SK-N-SH (cell line): ENCODE data around the gene TMEM169. TPM values are rescaled to one million over a fixed set of nuclear protein-coding genes. Genes with fewer than 3 reads are reported as not detected.

Experiments
- CTCF ChIA-PET: fragments of 300-600, 350-600 bp; formaldehyde crosslinking; extraction: SDS; loops from one replicate; lab custom pipeline; 2021; lab: Yijun Ruan, JAX
- POLR2A ChIA-PET: fragments of 350-600 bp; sonication (Branson Sonifier 250); formaldehyde crosslinking; extraction: SDS; loops from one replicate; lab custom pipeline; 2020; ENCODE audit warnings: antibody characterized with exemption, inconsistent platforms; lab: Yijun Ruan, JAX
- DNase-seq: peaks from one replicate; pipeline ENCODE4 v3.0.0; 2012
- H2AFZ ChIP-seq: fragments of 200-600 bp; sonication (generic); 2 replicates; pipeline ENCODE4 v1.8.1; 2016; ENCODE audit warnings: antibody characterized with exemption, mild to moderate bottlenecking, low read depth
- H3F3A ChIP-seq: fragments of 200-600 bp; sonication (generic); replicated peaks from 2 replicates; pipeline ENCODE3; 2016; ENCODE audit warnings: antibody characterized with exemption, mild to moderate bottlenecking; ENCODE audit not compliant: insufficient read depth
- H3K27ac ChIP-seq, 2 experiments: fragments of 200-500 bp in 1 of 2; fragments of 200-600 bp in 1 of 2; sonication (Bioruptor generic) in 1 of 2; sonication (generic), shearing (Covaris generic) in 1 of 2; 2 replicates each; pipeline versions ENCODE4 v1.5.1 to v1.6.1; 2014 to 2016; ENCODE audit warnings: low read depth in 2 of 2, inconsistent platforms in 1 of 2, low read length in 1 of 2, mild to moderate bottlenecking in 1 of 2, mixed read lengths in 1 of 2
- H3K27me3 ChIP-seq: fragments of 200-600 bp; sonication (generic), shearing (Covaris generic); 2 replicates; pipeline ENCODE4 v1.6.1; 2016; ENCODE audit warnings: mixed run types; ENCODE audit not compliant: insufficient read depth
- H3K36me3 ChIP-seq, 2 experiments: fragments of 200-500 bp in 1 of 2; fragments of 200-600 bp in 1 of 2; sonication (Bioruptor generic) in 1 of 2; sonication (generic) in 1 of 2; replicated peaks in 1 of 2; 2 replicates each; pipeline versions ENCODE3 to v1.5.1; 2014 to 2016; ENCODE audit warnings: low read length in 1 of 2, mild to moderate bottlenecking in 1 of 2; ENCODE audit not compliant: insufficient read depth in 2 of 2, control insufficient read depth in 1 of 2
- H3K4me1 ChIP-seq, 2 experiments: fragments of 200-500 bp in 1 of 2; fragments of 200-600 bp in 1 of 2; sonication (Bioruptor generic) in 1 of 2; sonication (generic), shearing (Covaris generic) in 1 of 2; 2 replicates each; pipeline versions ENCODE4 v1.5.1 to v1.6.1; 2014 to 2016; ENCODE audit warnings: low read depth in 1 of 2, low read length in 1 of 2, mixed run types in 1 of 2; ENCODE audit not compliant: insufficient read depth in 2 of 2, control insufficient read depth in 1 of 2
- H3K4me2 ChIP-seq: fragments of 200-600 bp; sonication (generic), shearing (Covaris generic); 2 replicates; pipeline ENCODE4 v1.6.1; 2017; ENCODE audit warnings: mixed run types
- H3K4me3 ChIP-seq, 2 experiments: fragments of 200-500 bp in 1 of 2; fragments of 200-600 bp in 1 of 2; sonication (Bioruptor generic) in 1 of 2; sonication (generic), shearing (Covaris generic) in 1 of 2; 2 replicates each; pipeline versions ENCODE4 v1.5.1 to v1.8.1; 2014 to 2016; ENCODE audit warnings: low read depth in 2 of 2, inconsistent platforms in 1 of 2, low read length in 1 of 2, mild to moderate bottlenecking in 1 of 2, mixed read lengths in 1 of 2, moderate library complexity in 1 of 2
- H3K79me2 ChIP-seq: fragments of 200-600 bp; sonication (generic); 2 replicates; pipeline ENCODE4 v1.8.1; 2017; ENCODE audit warnings: mild to moderate bottlenecking; ENCODE audit not compliant: insufficient read depth
- H3K9ac ChIP-seq: fragments of 200-600 bp; sonication (generic); 2 replicates; pipeline ENCODE4 v1.6.1; 2017; ENCODE audit warnings: mixed run types
- H3K9me2 ChIP-seq: fragments of 200-600 bp; sonication (generic); 2 replicates; pipeline ENCODE4 v1.6.1; 2017; ENCODE audit warnings: mixed run types
- H3K9me3 ChIP-seq: fragments of 200-600 bp; sonication (generic); 2 replicates; pipeline ENCODE4 v1.6.1; 2017; ENCODE audit warnings: mixed run types, mild to moderate bottlenecking, moderate library complexity
- H4K20me1 ChIP-seq: fragments of 200-600 bp; sonication (generic); 2 replicates; pipeline ENCODE4 v1.6.1; 2017; ENCODE audit warnings: mild to moderate bottlenecking, mixed run types; ENCODE audit not compliant: insufficient read depth
- CHD2 ChIP-seq: fragments of 150-350 bp; IDR thresholded peaks from 2 replicates; pipeline ENCODE4 v1.6.1; 2018; ENCODE audit warnings: low read length; ENCODE audit not compliant: partially characterized antibody
- CTCF ChIP-seq: fragments of 200-600 bp; sonication (generic); IDR thresholded peaks from 2 replicates; pipeline ENCODE4 v1.6.1; 2017; ENCODE audit warnings: antibody characterized with exemption, mild to moderate bottlenecking, moderate library complexity
- EP300 ChIP-seq, 2 experiments: IDR thresholded peaks; 2 replicates each; pipeline versions ENCODE4 v1.4.0 to v1.6.1; 2012; ENCODE audit warnings: borderline replicate concordance in 1 of 2, low read depth in 1 of 2, low read length in 1 of 2
- FOSL2 ChIP-seq: IDR thresholded peaks from 2 replicates; pipeline ENCODE4 v1.4.0; 2012; ENCODE audit warnings: low read depth, mild to moderate bottlenecking, moderate library complexity, borderline replicate concordance
- GABPA ChIP-seq: IDR thresholded peaks from 2 replicates; pipeline ENCODE4 v1.4.0; 2012; ENCODE audit warnings: low read depth, mild to moderate bottlenecking
- JUND ChIP-seq: IDR thresholded peaks from 2 replicates; pipeline ENCODE4 v1.4.0; 2012
- MEF2A ChIP-seq: IDR thresholded peaks from 2 replicates; pipeline ENCODE4 v1.4.0; 2012; ENCODE audit warnings: low read depth, borderline replicate concordance
- NFIC ChIP-seq: IDR thresholded peaks from 2 replicates; pipeline ENCODE4 v1.4.0; 2012; ENCODE audit warnings: borderline replicate concordance
- PBX3 ChIP-seq: IDR thresholded peaks from 2 replicates; pipeline ENCODE4; 2012
- SMC3 ChIP-seq: IDR thresholded peaks from 2 replicates; pipeline ENCODE4 v1.6.1; 2012; ENCODE audit warnings: low read depth, low read length, improper control_type of control experiment
- TCF12 ChIP-seq: IDR thresholded peaks from 2 replicates; pipeline ENCODE4 v1.4.0; 2012
- USF1 ChIP-seq: IDR thresholded peaks from 2 replicates; pipeline ENCODE4 v1.4.0; 2012; ENCODE audit warnings: low read depth, borderline replicate concordance
- USF2 ChIP-seq: fragments of 150-350 bp; IDR thresholded peaks from 2 replicates; pipeline ENCODE4 v1.6.1; 2017; ENCODE audit warnings: antibody characterized with exemption, low read length, low read depth, borderline replicate concordance
- WGBS: methylation state at CpG from one replicate; pipeline ENCODE4 v1.1.6; 2017; ENCODE audit warnings: low lambda C conversion rate; 5-methylcytosine and 5-hydroxymethylcytosine counted together
- polyA plus RNA-seq, 3 experiments: library from polyadenylated mRNA; depleted of rRNA; stranded (reverse); fragments of >200 nt; gene quantifications; 2 replicates each; pipeline ENCODE4 v1.2.3, GENCODE V29; 2012

TMEM169 gene
- polyA plus RNA-seq, 1 of the 3 experiments (the other 2 are of a cell fraction), result 0.30 TPM

GRCh38 chr2:216081487-216082116 is at the start of gene TMEM169, which contains the start of gene PECR (continued):
- TF ChIP-seq EP300 (IDR thresholded peaks at IDR 0.05; ENCODE audit: borderline replicate concordance in 1 of 2, low read depth in 1 of 2, low read length in 1 of 2) (no peak; a peak in 1 of 4 replicates), CTCF (no peak), JUND (no peak), USF2 (peak; percentile 60; the same call in 1 of the 2 replicates), GABPA (no peak), NFIC (no peak), CHD2 (peak; percentile 31), MEF2A (no peak), SMC3 (no peak)

- Histone ChIP-seq H3K4me3 (0 out of 4 replicates have a peak overlapping the region, but pooled peaks of 1 of the 2 experiments have one; percentile 3), H3K4me2 (peak overlapping the region; percentile 38; the same call in 1 of the 2 replicates), H3K9me3 (no peaks in the 10 kb centered on the region), H3K27ac (peak overlapping the region in 1 of 2 experiments; percentile 84; a peak in 2 of 4 replicates), H3K79me2 (no peaks in the 10 kb centered on the region), H3K9ac (no peak overlapping the region; the same call in 1 of the 2 replicates), H3K36me3 (peaks cover 4 to 5% of the 10 kb centered on the region in 2 experiments), H2AFZ (no peak overlapping the region), H3F3A (peaks cover 13% of the 10 kb centered on the region), H3K27me3 (no peaks in the 10 kb centered on the region), H3K4me1 (peaks cover 2 to 5% of the 10 kb centered on the region in 2 experiments; a peak in 1 of 4 replicates), H4K20me1 (no peaks in the 10 kb centered on the region), H3K9me2 (no peaks in the 10 kb centered on the region)
- CTCF ChIA-PET, result interaction anchor here (0.9 to 7.7 kb wide), 8 partner anchors 10 to 103 kb away, joined by 3 to 109 read pairs (median 7); partner anchors contain the start of gene MREG
- peak; percentile 76 for TF ChIP-seq FOSL2
- TF ChIP-seq USF1, result no peak
- TF ChIP-seq TCF12, result peak; percentile 49; the same call in 1 of the 2 replicates
- peak; percentile 67 for TF ChIP-seq JUND
- TF ChIP-seq PBX3, result peak; percentile 55
- 75% methylated on average over 1 of the region's 1 CpG for WGBS
- no peak for DNase-seq
- POLR2A ChIA-PET, result no interaction called here
Observed at GRCh38 chr2:216031960-216032689, 49.6 kb upstream of the TMEM169 start.
